Embryonic facial prominence (tissue), 1 donor: ENCODE measurements around the gene DES.
"Not testable (repeated sequence)": the region's sequence is repeated elsewhere in the genome, so short reads cannot be mapped to it uniquely, and the experiment has no call there.

Source experiments
- DNase-seq: peaks from one replicate; pipeline ENCODE4 v3.0.0-alpha.2; 2016; ENCODE audit errors: extremely low spot score

The DES gene

GRCh38 chr2:219399716-219400478 is 18.3 kb upstream of the DES start:
- no peak for DNase-seq

GRCh38 chr2:219400562-219400961 is 17.6 kb upstream of the DES start:
- no peak for DNase-seq

- no peak for DNase-seq
Measured at GRCh38 chr2:219401606-219402005, 16.6 kb upstream of the DES start.

- peak; percentile 76 for DNase-seq
Measured at GRCh38 chr2:219402665-219403515, 15.3 kb upstream of the DES start.

- no peak for DNase-seq
Measured at GRCh38 chr2:219403861-219404260, 14.3 kb upstream of the DES start.

GRCh38 chr2:219404291-219404910 is 13.8 kb upstream of the DES start:
- no peak for DNase-seq

- no peak for DNase-seq
Measured at GRCh38 chr2:219404954-219405353, 13.2 kb upstream of the DES start.

GRCh38 chr2:219405451-219405850 is 12.7 kb upstream of the DES start:
- DNase-seq: no peak

- no peak for DNase-seq
Measured at GRCh38 chr2:219405958-219406860, 12.0 kb upstream of the DES start.

- DNase-seq: no peak
Measured at GRCh38 chr2:219406861-219407230, 11.3 kb upstream of the DES start.

- not testable (repeated sequence) for DNase-seq
Measured at GRCh38 chr2:219407343-219407742, 10.8 kb upstream of the DES start.

GRCh38 chr2:219408204-219408603 is 10.0 kb upstream of the DES start:
- DNase-seq: no peak

- DNase-seq: no peak
Measured at GRCh38 chr2:219408631-219409030, 9.5 kb upstream of the DES start.

- no peak for DNase-seq
Measured at GRCh38 chr2:219409619-219410018, 8.6 kb upstream of the DES start.

GRCh38 chr2:219410390-219410789 is 7.8 kb upstream of the DES start:
- no peak for DNase-seq

GRCh38 chr2:219414857-219415256 is 3.3 kb upstream of the DES start:
- no peak for DNase-seq

GRCh38 chr2:219415580-219416234 is 2.5 kb upstream of the DES start:
- no peak for DNase-seq

- DNase-seq: no peak
Measured at GRCh38 chr2:219416235-219416602, 2.0 kb upstream of the DES start.

- no peak for DNase-seq
Measured at GRCh38 chr2:219416938-219417337, 1.2 kb upstream of the DES start.

GRCh38 chr2:219417374-219417773 is 803 bp upstream of the DES start:
- no peak for DNase-seq

- DNase-seq: no peak
Measured at GRCh38 chr2:219419012-219419324, 791 bp downstream of the DES start.
